IPS-18a (cell line): ENCODE data around the gene TBC1D3D.
"Not testable (repeated sequence)": the region's sequence is repeated elsewhere in the genome, so short reads cannot be mapped to it uniquely, and the experiment has no call there.

Experiments used
- H3K27ac ChIP-seq: one replicate; pipeline ENCODE4 v1.5.1; 2013; ENCODE audit warnings: low read length
- H3K27me3 ChIP-seq: one replicate; pipeline ENCODE4 v1.6.1; 2013; ENCODE audit warnings: mild to moderate bottlenecking, low read length; ENCODE audit not compliant: control insufficient read depth, insufficient read depth
- H3K36me3 ChIP-seq: one replicate; pipeline ENCODE4 v1.6.1; 2013; ENCODE audit warnings: low read depth, low read length; ENCODE audit not compliant: control insufficient read depth
- H3K4me1 ChIP-seq: one replicate; pipeline ENCODE4 v1.6.1; 2013; ENCODE audit warnings: low read depth, low read length; ENCODE audit not compliant: control insufficient read depth
- H3K4me3 ChIP-seq: one replicate; pipeline ENCODE4 v1.5.1; 2013; ENCODE audit warnings: low read length
- H3K9ac ChIP-seq: one replicate; pipeline ENCODE4 v1.6.1; 2013; ENCODE audit warnings: mild to moderate bottlenecking, low read length, moderate library complexity
- H3K9me3 ChIP-seq: one replicate; pipeline ENCODE4 v1.6.1; 2013; ENCODE audit warnings: low read depth, low read length; ENCODE audit not compliant: control insufficient read depth

The TBC1D3D gene

DNA sequence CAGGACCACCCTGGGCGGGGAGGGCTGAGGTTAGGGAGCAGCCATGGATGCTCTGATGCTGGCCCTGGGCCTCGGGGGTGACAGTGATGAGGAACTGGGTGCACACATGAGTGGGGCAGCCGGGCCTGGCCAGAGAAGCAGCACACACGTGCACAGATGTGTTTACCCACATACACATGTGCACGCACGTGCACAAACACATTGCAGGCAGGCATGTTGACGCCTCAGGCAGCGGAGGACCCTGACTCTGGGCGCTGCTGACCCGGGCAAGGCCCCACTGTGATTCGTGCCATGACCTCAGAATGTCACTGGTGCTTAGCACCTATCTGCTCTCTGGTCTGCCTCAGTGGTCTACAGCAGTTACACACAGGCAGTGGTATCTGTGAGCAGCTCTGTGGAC lies at the start of gene TBC1D3D:
TBC1D3D (plus strand) TSS at position 301 of the 400 bp plus-strand sequence. CDS start 1,585 bp downstream, outside the sequence.
- not testable (repeated sequence) for H3K27ac ChIP-seq, H3K9ac ChIP-seq, H3K4me3 ChIP-seq, H3K36me3 ChIP-seq, H3K27me3 ChIP-seq, H3K9me3 ChIP-seq, H3K4me1 ChIP-seq

DNA sequence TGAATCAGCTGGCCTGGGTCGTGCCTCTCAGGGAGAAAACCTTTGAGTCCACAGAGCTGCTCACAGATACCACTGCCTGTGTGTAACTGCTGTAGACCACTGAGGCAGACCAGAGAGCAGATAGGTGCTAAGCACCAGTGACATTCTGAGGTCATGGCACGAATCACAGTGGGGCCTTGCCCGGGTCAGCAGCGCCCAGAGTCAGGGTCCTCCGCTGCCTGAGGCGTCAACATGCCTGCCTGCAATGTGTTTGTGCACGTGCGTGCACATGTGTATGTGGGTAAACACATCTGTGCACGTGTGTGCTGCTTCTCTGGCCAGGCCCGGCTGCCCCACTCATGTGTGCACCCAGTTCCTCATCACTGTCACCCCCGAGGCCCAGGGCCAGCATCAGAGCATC lies 14.8 kb upstream of the TBC1D3D start, which contains the start of gene TBC1D3L:
TBC1D3L (minus strand) TSS at position 101 of the 400 bp plus-strand sequence. CDS start 1,540 bp downstream, outside the sequence.
- not testable (repeated sequence) for H3K4me1 ChIP-seq, H3K4me3 ChIP-seq, H3K27ac ChIP-seq, H3K9me3 ChIP-seq, H3K27me3 ChIP-seq, H3K36me3 ChIP-seq, H3K9ac ChIP-seq
